Hepatocyte (in vitro differentiated cells): ENCODE results near the gene ARHGAP11A. TPM values are rescaled to one million over a fixed set of nuclear protein-coding genes. Genes with fewer than 3 reads are reported as not detected.

Source experiments
- DNase-seq: peaks from one replicate; pipeline ENCODE4 v3.0.0-alpha.2; 2016; ENCODE audit warnings: low spot score
- H2AFZ ChIP-seq: fragments of 200-600 bp; sonication (generic); 2 replicates; pipeline ENCODE4 v1.6.0; 2016; ENCODE audit warnings: antibody characterized with exemption, mild to moderate bottlenecking
- H3K27ac ChIP-seq: fragments of 200-600 bp; sonication (generic); 2 replicates; pipeline ENCODE4 v1.5.1; 2016; ENCODE audit warnings: mild to moderate bottlenecking
- H3K27me3 ChIP-seq: fragments of 200-600 bp; sonication (generic); 2 replicates; pipeline ENCODE4 v1.6.1; 2016
- H3K36me3 ChIP-seq: fragments of 200-600 bp; sonication (generic); replicated peaks from 2 replicates; pipeline ENCODE4 v1.5.1; 2016; ENCODE audit warnings: low read depth; ENCODE audit not compliant: insufficient read depth
- H3K4me1 ChIP-seq: fragments of 200-600 bp; sonication (generic); 2 replicates; pipeline ENCODE4 v1.5.1; 2016; ENCODE audit warnings: mild to moderate bottlenecking, moderate library complexity; ENCODE audit not compliant: insufficient read depth
- H3K4me2 ChIP-seq: fragments of 200-600 bp; sonication (generic); 2 replicates; pipeline ENCODE4 v1.6.0; 2016
- H3K4me3 ChIP-seq: fragments of 200-600 bp; sonication (generic); 2 replicates; pipeline ENCODE4 v1.5.1; 2016; ENCODE audit warnings: mild to moderate bottlenecking
- H3K79me2 ChIP-seq: fragments of 200-600 bp; sonication (generic); 2 replicates; pipeline ENCODE4 v1.6.0; 2017; ENCODE audit warnings: mild to moderate bottlenecking
- H3K9me2 ChIP-seq: fragments of 200-600 bp; sonication (generic); replicated peaks from 2 replicates; pipeline ENCODE4 v1.6.0; 2017; ENCODE audit warnings: mild to moderate bottlenecking; ENCODE audit not compliant: insufficient read depth
- H3K9me3 ChIP-seq: fragments of 200-600 bp; sonication (generic); 2 replicates; pipeline ENCODE4 v1.5.1; 2016; ENCODE audit warnings: low read depth, mild to moderate bottlenecking
- H4K20me1 ChIP-seq: fragments of 200-600 bp; sonication (generic); 2 replicates; pipeline ENCODE4 v1.6.0; 2016; ENCODE audit warnings: mild to moderate bottlenecking; ENCODE audit not compliant: insufficient read depth, poor library complexity, severe bottlenecking
- CTCF ChIP-seq: fragments of 200-600 bp; sonication (generic); IDR thresholded peaks from 2 replicates; pipeline ENCODE4 v1.5.1; 2016; ENCODE audit warnings: antibody characterized with exemption, mild to moderate bottlenecking; ENCODE audit not compliant: poor library complexity
- EZH2 ChIP-seq: fragments of 200-600 bp; sonication (generic); IDR thresholded peaks from 2 replicates; pipeline ENCODE4 v1.6.1; 2016; ENCODE audit warnings: antibody characterized with exemption, mild to moderate bottlenecking, borderline replicate concordance
- EZH2phosphoT487 ChIP-seq: fragments of 200-600 bp; sonication (generic); IDR thresholded peaks from one replicate; pipeline ENCODE4 v1.6.1; 2018; ENCODE audit warnings: antibody characterized with exemption, mild to moderate bottlenecking, low read depth, moderate library complexity; ENCODE audit not compliant: unreplicated experiment, severe bottlenecking
- WGBS: methylation state at CpG from one replicate; pipeline ENCODE4 v1.1.6; 2016; ENCODE audit warnings: low lambda C conversion rate; ENCODE audit errors: missing lambda C conversion rate; 5-methylcytosine and 5-hydroxymethylcytosine counted together
- polyA plus RNA-seq: library from polyadenylated mRNA; unstranded; fragments of >200 nt; fragmentation: Nextera tagmentation; extraction: Ambion mirVana; gene quantifications from 2 replicates; pipeline ENCODE4 v1.2.1, GENCODE V29; 2016
- total RNA-seq: library from RNA; depleted of rRNA; stranded (reverse); fragments of >200 nt; gene quantifications from 2 replicates; pipeline ENCODE4 v1.2.3, GENCODE V29; 2014

Gene ARHGAP11A
- total and polyA plus RNA-seq, 2 experiments from 2014 or later, result 3.4 to 4.9 TPM

- Histone ChIP-seq H3K4me3 (no peak overlapping the region), H3K9me3 (no peaks in the 10 kb centered on the region), H3K79me2 (no peaks in the 10 kb centered on the region), H3K27ac (no peak overlapping the region), H3K36me3 (no peaks in the 10 kb centered on the region), H3K4me2 (no peak overlapping the region), H2AFZ (no peak overlapping the region), H3K27me3 (no peaks in the 10 kb centered on the region), H4K20me1 (no peaks in the 10 kb centered on the region), H3K4me1 (peaks cover 6% of the 10 kb centered on the region), H3K9me2 (no peaks in the 10 kb centered on the region)
- no peak for DNase-seq
- 98% methylated on average over 2 of the region's 2 CpGs for WGBS
- TF ChIP-seq CTCF (no peak), EZH2 (no peak), EZH2phosphoT487 (no peak)
These were observed 59.4 kb downstream of the ARHGAP11A start for GRCh38 chr15:32674681-32675080.

GRCh38 chr15:32675466-32675865 lies 60.2 kb downstream of the ARHGAP11A start:
- Histone ChIP-seq H3K27ac (no peak overlapping the region), H2AFZ (no peak overlapping the region), H4K20me1 (no peaks in the 10 kb centered on the region), H3K27me3 (no peaks in the 10 kb centered on the region), H3K79me2 (no peaks in the 10 kb centered on the region), H3K9me3 (no peaks in the 10 kb centered on the region), H3K4me2 (no peak overlapping the region), H3K4me3 (no peak overlapping the region), H3K4me1 (peaks cover 6% of the 10 kb centered on the region), H3K9me2 (no peaks in the 10 kb centered on the region), H3K36me3 (no peaks in the 10 kb centered on the region)
- 74% methylated on average over 6 of the region's 6 CpGs for WGBS
- no peak for DNase-seq
- TF ChIP-seq CTCF, result no peak
- no peak for TF ChIP-seq EZH2phosphoT487
- no peak for TF ChIP-seq EZH2

- Histone ChIP-seq H3K79me2 (no peaks in the 10 kb centered on the region), H3K36me3 (no peaks in the 10 kb centered on the region), H3K27me3 (no peaks in the 10 kb centered on the region), H3K27ac (no peak overlapping the region), H3K4me1 (peaks cover 6% of the 10 kb centered on the region), H3K9me2 (no peaks in the 10 kb centered on the region), H4K20me1 (no peaks in the 10 kb centered on the region), H2AFZ (no peak overlapping the region), H3K4me3 (no peak overlapping the region), H3K4me2 (no peak overlapping the region), H3K9me3 (no peaks in the 10 kb centered on the region)
- no peak for TF ChIP-seq EZH2phosphoT487
- TF ChIP-seq CTCF, result no peak
- no peak for TF ChIP-seq EZH2
- 77% methylated on average over 2 of the region's 2 CpGs for WGBS
- no peak for DNase-seq
These were observed 60.9 kb downstream of the ARHGAP11A start for GRCh38 chr15:32676169-32676568.

- Histone ChIP-seq H3K4me3 (no peak overlapping the region), H3K79me2 (no peaks in the 10 kb centered on the region), H3K27me3 (no peaks in the 10 kb centered on the region), H3K4me1 (peaks cover 6% of the 10 kb centered on the region), H2AFZ (peak overlapping the region; percentile 53), H3K27ac (peak overlapping the region; percentile 49), H3K9me3 (no peaks in the 10 kb centered on the region), H3K36me3 (no peaks in the 10 kb centered on the region), H3K9me2 (no peaks in the 10 kb centered on the region), H3K4me2 (peak overlapping the region; percentile 48), H4K20me1 (no peaks in the 10 kb centered on the region)
- TF ChIP-seq CTCF (no peak), EZH2phosphoT487 (no peak), EZH2 (no peak)
- 43% methylated on average over 5 of the region's 5 CpGs for WGBS
- DNase-seq, result peak; percentile 41
These were observed 62.0 kb downstream of the ARHGAP11A start for GRCh38 chr15:32677238-32677750.
